HG02938 (cell line): Measurements from ENCODE around the gene ISLR.

Experiments
- ATAC-seq: cut with Tn5 transposase; IDR thresholded peaks from one replicate; pipeline ENCODE4 v1.9.1; 2021; ENCODE audit warnings: mild to moderate bottlenecking, moderate library complexity; ENCODE audit not compliant: unreplicated experiment

ISLR gene

DNA sequence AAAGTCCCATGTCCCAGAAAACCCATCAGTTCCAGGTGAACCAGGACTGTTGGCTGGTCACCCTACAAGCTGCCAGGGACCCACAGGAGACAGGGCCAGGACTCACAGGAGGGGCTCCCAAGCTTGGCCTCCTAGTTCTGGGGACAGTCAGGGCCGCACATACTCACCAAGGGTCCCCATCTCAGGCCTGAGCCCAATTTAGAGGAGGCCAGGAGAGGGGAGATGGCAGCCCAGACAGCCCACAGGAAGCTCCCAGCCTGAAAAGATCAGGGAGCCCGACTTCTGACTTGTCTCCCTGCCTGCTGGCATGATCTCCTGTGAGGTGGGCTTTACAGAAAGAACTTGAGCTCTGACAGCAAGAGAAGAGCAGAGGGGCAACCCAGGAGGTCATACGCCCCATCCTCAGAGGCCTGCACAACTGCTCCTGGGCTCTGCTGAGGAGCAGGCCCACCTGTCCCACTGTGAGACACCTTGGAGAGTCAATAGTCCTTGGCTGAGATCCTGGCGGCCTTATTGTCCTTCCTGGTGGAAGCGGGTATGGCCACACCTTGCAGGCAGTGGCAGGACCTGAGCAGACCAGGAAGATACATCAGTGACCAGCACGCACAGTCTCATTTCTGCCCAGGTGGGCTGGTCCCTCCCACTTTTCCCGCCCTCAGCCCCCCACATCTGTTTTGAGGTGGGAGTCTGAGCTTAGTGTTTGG is 2.5 kb upstream of the ISLR start:
- ATAC-seq: no peak

DNA sequence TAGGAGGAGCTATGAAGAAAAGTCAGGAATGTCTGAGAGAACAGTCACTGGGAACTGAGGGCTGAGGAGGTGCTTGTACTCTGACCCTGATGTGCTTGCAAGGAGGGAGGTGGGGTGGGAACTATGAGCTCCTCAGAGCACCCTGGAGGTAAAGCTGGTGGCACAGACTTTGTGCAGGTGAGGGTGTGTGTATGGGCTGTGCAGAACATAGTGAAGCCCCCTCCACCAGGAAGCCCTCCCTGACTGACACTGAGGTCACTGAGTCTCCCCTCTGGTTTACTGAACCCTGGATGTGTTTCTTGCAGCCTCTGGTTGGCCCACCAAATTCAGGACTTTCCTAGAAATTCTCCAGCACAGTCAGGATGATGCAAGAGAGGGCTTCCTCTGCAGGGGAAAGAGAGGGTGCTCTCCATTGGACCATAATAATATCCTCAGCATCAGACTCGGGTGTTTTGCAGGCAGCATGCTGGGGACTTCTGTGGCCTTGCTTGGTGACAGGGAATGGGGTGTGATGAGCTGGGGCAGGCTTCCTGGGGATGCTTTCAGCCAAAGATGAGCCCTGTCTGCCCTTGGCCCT is 1.5 kb upstream of the ISLR start:
- no peak for ATAC-seq

DNA sequence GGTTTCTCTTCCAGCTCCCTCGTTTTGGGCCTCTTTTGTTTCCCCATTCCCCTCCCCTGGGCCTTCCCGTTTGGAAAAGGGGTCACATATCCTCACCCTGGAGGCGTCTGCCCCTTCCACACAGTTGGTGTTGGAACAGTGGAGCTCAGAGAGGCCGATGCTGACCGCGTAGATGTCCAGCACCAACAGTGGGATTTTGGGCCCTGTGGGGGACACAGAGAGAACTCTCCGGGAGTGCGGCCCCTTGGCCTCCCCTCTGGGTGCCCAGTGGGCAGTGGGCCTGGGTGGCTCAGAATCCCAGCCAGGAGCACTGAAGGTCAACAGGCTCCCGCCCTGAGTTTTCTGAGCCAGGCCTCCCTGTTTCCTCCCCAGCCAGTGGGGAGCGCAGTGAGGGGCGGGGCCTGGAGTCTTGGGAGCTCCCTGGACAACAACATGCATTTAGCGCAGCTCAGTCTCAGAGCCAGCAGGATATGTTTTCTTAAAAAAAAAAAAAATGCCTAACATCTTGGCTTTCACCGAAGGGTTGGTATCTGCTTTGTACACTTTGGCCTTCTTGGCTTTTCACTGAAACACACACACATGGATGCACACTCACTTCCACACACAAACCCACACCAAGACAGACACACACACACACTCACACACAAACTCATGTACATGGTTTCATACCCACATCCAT is 670 bp upstream of the ISLR start:
- ATAC-seq: no peak

DNA sequence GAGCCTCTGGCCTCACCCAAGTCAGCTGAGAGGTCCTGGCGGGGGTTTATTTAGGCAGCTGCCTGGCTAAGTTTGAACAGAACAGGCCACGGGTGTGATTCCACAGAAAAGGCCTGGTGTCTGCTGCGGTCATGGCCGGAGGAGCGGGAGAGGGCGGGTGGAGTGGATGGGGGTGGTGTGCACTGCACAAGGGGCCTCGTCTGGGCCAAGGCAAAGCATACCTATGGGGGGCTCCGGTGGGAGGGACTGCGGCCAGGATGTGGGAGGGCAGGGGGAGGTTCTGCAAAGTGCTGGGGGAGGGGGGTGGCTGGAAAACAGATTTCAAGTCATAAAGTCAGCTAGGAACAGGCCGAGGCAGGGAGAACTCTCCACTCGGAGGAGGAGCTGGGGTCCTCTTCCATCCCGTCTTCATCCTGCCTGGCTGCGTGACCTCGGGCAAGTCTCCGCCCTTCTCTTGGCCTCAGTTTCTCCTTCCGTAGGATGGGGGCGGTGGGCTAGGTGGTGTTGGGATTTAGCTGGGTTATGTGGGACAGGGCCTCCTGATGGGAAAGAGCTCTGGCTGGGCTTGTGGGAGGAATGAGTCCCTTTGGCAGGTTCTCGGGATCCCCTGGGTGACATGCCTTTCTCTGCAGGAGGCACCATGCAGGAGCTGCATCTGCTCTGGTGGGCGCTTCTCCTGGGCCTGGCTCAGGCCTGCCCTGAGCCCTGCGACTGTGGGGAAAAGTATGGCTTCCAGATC is 878 bp downstream of the ISLR start:
- ATAC-seq: no peak

DNA sequence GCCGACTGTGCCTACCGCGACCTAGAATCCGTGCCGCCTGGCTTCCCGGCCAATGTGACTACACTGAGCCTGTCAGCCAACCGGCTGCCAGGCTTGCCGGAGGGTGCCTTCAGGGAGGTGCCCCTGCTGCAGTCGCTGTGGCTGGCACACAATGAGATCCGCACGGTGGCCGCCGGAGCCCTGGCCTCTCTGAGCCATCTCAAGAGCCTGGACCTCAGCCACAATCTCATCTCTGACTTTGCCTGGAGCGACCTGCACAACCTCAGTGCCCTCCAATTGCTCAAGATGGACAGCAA is 1.4 kb downstream of the ISLR start:
- no peak for ATAC-seq

DNA sequence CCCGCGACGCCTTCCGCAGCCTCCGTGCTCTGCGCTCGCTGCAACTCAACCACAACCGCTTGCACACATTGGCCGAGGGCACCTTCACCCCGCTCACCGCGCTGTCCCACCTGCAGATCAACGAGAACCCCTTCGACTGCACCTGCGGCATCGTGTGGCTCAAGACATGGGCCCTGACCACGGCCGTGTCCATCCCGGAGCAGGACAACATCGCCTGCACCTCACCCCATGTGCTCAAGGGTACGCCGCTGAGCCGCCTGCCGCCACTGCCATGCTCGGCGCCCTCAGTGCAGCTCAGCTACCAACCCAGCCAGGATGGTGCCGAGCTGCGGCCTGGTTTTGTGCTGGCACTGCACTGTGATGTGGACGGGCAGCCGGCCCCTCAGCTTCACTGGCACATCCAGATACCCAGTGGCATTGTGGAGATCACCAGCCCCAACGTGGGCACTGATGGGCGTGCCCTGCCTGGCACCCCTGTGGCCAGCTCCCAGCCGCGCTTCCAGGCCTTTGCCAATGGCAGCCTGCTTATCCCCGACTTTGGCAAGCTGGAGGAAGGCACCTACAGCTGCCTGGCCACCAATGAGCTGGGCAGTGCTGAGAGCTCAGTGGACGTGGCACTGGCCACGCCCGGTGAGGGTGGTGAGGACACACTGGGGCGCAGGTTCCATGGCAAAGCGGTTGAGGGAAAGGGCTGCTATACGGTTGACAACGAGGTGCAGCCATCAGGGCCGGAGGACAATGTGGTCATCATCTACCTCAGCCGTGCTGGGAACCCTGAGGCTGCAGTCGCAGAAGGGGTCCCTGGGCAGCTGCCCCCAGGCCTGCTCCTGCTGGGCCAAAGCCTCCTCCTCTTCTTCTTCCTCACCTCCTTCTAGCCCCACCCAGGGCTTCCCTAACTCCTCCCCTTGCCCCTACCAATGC is 2.0 kb downstream of the ISLR start:
- ATAC-seq: no peak

DNA sequence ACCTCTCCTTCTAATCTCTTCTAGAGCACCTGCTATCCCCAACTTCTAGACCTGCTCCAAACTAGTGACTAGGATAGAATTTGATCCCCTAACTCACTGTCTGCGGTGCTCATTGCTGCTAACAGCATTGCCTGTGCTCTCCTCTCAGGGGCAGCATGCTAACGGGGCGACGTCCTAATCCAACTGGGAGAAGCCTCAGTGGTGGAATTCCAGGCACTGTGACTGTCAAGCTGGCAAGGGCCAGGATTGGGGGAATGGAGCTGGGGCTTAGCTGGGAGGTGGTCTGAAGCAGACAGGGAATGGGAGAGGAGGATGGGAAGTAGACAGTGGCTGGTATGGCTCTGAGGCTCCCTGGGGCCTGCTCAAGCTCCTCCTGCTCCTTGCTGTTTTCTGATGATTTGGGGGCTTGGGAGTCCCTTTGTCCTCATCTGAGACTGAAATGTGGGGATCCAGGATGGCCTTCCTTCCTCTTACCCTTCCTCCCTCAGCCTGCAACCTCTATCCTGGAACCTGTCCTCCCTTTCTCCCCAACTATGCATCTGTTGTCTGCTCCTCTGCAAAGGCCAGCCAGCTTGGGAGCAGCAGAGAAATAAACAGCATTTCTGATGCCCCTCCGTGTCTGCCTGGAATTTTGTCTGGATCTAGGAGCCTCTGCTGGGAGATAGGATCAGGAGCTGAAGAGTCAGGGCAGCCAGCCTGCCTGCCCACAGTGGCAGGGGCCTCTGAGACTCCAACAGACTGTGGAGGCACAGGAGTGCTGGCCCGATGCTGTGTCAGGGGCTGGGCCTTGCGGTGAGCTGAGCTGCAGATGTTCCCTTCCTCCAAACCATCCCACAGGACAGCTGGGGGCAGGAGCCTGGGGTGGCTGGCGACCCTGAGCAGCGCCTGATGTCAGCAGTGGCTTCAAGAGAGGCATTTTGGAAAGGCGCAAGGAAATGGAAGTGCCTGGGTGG is 3.0 kb downstream of the ISLR start:
- ATAC-seq: no peak

DNA sequence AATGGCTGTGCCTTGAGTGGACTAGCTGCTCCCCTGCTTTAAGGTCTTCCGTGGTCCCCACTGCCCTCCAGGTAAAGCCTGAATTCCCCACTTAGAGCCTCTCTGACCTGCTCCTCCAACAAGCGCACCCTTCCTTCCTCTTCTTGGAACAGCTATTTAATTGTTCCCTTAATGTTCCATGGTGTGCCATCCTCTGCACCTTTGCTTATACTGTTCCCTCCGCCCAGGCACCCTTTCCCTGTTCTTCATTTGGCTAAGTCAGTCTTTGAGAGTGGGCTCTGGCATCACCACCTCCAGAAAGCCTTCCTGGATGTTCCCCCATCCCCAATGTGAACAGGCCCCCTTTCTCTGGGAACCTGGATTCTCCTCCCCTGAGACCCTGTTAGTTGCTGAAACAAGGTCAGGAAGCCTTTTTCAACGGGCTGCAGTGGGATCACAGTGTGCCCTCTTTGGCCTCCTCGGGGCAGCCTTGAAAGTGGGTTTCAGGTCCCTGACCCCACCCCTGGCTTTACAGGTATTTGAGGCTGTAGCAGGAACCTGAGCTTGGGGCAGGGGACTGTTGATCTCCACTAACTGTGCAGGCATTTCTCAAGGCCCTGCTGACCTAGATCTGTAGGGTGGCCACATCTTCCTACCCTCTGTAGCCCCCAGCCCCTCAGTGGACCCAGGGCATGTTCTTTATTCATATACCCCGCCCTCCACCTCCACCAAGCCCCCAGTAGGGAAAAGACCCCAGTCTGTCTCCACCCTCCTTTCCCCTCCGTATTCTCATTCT is 5.0 kb downstream of the ISLR start:
- no peak for ATAC-seq

DNA sequence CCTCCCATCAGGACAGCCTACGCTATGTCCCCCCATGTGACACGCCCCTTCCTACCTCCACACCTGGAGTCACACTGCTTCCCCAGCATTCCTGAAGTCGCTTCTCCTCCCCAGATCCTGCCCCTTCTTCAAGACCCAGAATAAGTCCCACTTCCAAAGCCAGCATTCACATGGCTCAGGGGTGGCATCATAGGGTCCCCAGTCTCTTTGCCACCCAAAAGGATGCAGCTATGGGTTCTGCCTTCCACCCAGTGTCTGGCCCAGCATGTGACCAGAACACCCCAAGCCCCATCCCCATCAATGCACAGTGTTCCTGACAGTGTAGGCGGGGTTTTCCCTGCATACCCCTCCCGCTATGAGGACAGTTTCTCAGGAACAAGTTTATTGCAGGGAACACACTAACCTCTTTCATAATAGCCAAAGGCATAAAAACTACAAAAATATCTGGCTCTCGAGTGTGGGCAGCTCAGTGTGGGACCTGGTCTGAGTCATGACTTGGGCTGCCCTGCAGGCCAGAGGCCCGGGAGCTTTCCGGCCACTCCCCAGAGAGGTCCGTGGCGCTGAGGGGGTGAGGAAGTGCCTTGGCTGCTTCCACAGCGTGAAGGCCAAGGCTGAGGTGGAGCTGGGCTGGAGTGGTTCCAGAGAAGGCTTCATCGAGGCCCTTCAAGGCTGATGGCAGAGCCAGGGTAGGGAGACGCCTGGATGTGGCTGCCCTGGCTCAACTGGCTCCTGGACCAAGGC is 5.8 kb downstream of the ISLR start:
- ATAC-seq: no peak

DNA sequence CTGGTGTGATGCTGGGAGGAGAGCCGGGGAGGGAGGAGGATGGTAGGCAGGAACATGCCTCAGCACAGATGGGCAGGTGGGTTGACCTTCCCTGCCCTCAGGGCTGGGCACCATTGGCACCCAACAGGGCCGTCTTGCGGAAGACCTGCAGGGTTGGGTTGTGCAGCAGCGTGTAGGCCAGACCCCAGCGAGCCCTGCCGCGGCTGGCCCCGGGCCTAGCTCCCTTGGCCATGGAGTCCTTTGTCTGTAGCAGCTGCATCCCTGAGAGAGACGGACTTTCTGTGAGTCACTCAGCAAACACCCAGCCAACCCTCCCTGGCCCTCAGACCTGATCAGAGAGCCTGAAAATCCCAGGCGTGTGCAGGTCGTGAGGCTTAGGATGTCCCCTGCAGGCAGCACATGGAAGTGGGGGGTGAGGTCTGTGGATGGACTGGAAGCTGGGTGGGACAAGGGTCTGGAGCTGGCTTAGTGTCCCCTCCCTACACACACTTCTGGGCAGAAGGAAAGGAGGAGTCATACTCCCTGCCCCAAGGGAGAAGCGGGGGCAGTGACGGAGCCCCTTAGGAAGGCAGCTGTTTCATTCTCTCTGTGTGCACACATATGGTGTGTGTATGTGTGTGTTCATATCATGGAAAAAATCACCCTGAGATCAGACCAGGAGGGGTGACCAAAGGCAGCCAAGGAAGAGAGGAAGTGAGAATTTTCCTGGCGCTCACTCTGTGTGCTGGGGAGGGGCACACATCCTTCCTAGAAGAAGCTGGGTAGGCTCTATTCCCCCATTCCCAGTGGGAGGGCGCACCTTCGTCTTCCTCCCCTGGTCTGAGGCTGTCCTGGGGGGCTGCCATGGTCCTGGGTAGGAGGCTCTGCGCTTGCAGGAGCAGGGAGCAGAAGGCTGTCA is 6.7 kb downstream of the ISLR start:
- no peak for ATAC-seq

DNA sequence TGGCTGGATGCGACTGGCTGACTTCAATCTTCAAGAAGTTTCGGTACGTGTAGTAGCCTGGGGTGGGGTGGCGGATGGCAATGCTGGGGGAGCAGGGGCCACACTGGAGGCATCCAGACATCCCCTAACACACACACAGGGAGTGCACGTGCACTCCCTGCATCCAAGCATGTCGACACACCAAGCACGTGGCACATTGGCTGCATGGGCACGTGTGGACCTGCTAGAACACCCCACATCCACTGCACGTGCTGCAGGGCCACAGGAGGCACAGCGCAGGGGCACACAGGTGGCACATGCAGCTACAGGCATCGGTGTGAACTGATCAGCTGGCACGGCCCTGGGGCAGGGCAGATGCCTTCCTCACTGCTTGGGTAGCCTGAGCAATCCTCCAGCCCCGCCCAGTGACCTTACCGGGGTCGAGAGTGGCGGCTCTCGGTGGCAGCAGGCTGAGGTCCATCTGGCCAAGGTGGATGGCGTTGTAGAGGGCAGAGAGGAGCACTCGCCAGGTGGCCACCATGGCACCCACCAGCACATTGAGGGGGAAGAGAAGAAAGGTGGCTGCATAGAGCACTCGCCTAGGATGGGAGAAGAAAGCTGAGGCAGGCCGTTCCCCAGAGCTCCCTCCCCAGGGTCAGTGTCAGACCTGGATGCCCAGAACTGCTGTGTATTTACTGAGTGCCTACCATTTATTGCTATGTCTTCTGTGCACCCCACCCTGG is 7.5 kb downstream of the ISLR start:
- ATAC-seq: no peak

DNA sequence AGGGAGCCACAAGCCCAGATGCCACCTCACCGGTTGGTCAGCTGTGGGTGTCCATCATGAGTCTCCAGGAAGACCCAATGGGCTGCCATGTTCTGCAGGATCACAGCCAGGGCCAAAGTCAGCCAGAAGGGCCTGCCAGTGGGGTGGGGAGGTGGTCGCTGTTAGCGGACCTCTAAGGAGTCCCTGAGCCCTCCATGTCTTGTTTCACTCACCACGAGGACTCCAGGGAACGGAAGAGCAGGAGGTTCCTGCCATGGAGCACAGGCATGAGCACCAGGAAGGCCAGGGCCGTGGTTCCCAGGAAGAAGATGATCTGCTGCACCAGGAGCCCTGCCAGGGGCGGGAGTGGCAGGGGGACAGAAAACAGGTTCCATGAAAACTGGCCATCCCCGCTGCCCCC is 8.6 kb downstream of the ISLR start:
- no peak for ATAC-seq

DNA sequence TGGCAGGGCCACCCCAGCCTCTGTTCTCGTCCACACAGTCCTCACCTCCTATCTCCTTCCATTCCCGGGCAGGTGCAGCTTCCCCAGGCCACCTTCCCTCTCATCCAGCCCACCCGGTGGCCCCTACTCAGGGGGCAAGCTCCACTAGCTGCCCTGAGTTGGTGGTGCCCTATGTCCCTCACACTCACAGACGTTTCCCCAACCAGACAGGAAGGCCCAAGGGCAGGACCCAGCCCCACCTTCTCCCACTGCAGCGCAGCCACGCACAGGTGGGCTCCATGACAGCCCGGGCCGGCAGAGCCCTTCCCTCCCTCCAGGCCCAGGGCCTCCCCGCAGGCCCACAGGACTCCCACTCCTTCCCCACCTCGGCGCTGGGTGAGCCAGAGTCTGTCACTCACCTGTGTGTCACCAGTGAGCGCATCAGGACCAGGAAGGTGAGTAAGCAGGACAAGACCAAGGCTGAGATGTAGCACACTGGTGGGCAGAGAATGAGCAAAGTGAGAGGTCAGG is 11.1 kb downstream of the ISLR start:
- no peak for ATAC-seq

DNA sequence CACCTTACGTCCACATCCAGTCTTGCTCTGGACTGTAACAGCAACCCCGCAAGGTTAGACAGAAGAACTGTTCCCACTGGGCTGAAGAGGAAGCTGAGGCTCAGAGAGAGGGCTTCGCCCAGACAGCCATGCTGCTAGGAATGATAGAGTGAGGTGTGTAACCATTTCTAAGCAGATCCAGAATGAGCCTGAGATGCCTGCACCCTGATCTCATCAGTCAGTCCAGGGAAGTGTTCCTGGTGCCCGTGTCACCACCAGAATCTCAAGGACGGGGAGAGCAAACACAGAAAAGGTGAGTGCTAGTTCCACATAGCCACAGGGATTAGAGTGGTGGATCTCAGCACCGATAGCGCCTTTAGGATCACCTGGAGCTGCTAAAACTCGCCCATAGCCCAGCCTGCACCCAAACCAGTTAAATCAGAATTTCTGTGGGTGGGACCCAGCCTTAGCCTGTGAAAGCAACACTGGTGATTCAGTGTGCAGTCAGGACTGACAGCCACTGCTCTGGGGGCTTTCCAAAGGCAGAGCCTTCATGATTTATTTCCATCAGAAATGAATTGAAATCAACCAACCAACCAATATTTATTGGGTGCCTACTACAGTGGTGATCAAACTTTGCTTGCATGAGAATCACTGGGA is 12.3 kb downstream of the ISLR start:
- ATAC-seq: no peak

DNA sequence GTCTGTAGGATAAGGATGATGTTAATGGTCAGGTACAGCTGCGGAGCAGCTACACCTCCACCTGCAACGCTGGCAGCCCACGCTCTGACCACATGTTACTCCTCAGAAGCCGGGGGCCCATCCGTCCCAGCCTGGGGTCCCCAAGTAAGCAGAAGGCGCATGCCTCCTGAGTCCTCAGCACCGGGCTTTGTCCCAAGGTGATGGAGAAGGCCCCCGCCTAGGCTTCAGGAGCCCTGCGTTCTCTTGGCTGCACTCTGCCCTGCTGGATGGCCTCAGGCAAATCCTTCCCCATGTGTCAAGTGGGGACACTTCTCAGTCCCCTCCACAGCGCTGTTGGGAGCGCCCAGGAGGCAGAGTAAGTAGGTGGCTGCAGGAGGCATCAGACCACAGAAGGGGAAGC is 14.7 kb downstream of the ISLR start:
- no peak for ATAC-seq

DNA sequence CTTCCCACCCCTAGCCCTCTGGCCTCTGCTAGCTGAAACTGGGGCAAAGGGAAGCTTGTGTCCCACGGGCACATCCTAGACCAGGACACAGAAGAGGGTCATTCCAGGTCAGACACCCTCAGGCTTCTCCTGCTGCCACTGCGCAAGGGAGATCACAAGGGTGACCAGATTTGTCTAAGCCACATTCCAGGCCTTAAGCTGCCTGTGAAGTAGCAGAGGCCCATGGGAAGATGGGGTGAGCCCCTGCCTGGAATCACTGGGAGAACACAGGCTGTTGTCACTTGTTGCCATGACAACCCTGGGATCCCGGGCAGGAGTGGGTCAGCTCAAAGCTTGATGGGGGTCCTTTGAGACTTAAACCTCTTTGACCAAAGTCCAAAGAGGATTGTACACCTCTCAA is 18.3 kb downstream of the ISLR start:
- ATAC-seq: no peak
